Right atrium auricular region (tissue), 2 donors: ENCODE results near the gene PLXNA2. TPM values are rescaled to one million over a fixed set of nuclear protein-coding genes. Genes with fewer than 3 reads are reported as not detected.

ENCODE experiments used
- DNase-seq: peaks from one replicate; pipeline ENCODE4 v3.0.0-alpha.2; 2019; ENCODE audit warnings: low spot score
- H3K27ac ChIP-seq, 2 donors: fragments of 200-600 bp; sonication (generic); 1 replicate in 1 of 2; 2 replicates in 1 of 2; pipeline ENCODE4 v1.5.1; 2016 to 2019
- H3K27me3 ChIP-seq, 2 donors: fragments of 200-600 bp; sonication (generic); one replicate each; pipeline versions ENCODE4 v1.5.1 to v1.6.0; 2017 to 2019
- H3K36me3 ChIP-seq: fragments of 200-600 bp; sonication (generic); one replicate; pipeline ENCODE4 v1.5.1; 2016
- H3K4me1 ChIP-seq, 2 donors: fragments of 200-600 bp; sonication (generic); one replicate each; pipeline versions ENCODE4 v1.5.1 to v1.6.0; 2017 to 2019
- H3K4me3 ChIP-seq, 2 donors: fragments of 200-600 bp; sonication (generic); 1 replicate in 1 of 2; 2 replicates in 1 of 2; pipeline ENCODE4 v1.5.1; 2017 to 2019; ENCODE audit warnings: mild to moderate bottlenecking in 1 of 2, moderate library complexity in 1 of 2
- H3K9me3 ChIP-seq, 2 donors: fragments of 200-600 bp; sonication (generic); one replicate each; pipeline ENCODE4 v1.5.1; 2019
- total RNA-seq, 2 donors: library from RNA; depleted of rRNA; stranded (reverse); fragments of >200 nt; gene quantifications; one replicate each; pipeline ENCODE4 v1.1.0, GENCODE V29; 2016
- TF ChIP-seq, protein P1 (sequence below), 2 donors: fragments of 200-600 bp; sonication (generic); IDR thresholded peaks; one replicate each; pipeline ENCODE4 v1.5.1; 2019; ENCODE audit warnings: antibody characterized with exemption in 2 of 2

PLXNA2 gene
- total RNA-seq, 2 donors from 2014 or later, result 10.8 to 23.8 TPM

GRCh38 chr1:208007319-208007937 is 236.8 kb downstream of the PLXNA2 start:
- no peak for DNase-seq
- Histone ChIP-seq H3K4me1 (no peaks in the 10 kb centered on the region), H3K27me3 (no peaks in the 10 kb centered on the region), H3K36me3 (no peaks in the 10 kb centered on the region), H3K9me3 (no peaks in the 10 kb centered on the region), H3K27ac (no peak overlapping the region), H3K4me3 (no peak overlapping the region)
- TF ChIP-seq, protein P1, sequence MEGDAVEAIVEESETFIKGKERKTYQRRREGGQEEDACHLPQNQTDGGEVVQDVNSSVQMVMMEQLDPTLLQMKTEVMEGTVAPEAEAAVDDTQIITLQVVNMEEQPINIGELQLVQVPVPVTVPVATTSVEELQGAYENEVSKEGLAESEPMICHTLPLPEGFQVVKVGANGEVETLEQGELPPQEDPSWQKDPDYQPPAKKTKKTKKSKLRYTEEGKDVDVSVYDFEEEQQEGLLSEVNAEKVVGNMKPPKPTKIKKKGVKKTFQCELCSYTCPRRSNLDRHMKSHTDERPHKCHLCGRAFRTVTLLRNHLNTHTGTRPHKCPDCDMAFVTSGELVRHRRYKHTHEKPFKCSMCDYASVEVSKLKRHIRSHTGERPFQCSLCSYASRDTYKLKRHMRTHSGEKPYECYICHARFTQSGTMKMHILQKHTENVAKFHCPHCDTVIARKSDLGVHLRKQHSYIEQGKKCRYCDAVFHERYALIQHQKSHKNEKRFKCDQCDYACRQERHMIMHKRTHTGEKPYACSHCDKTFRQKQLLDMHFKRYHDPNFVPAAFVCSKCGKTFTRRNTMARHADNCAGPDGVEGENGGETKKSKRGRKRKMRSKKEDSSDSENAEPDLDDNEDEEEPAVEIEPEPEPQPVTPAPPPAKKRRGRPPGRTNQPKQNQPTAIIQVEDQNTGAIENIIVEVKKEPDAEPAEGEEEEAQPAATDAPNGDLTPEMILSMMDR (IDR thresholded peaks at IDR 0.05), result no peak

DNA sequence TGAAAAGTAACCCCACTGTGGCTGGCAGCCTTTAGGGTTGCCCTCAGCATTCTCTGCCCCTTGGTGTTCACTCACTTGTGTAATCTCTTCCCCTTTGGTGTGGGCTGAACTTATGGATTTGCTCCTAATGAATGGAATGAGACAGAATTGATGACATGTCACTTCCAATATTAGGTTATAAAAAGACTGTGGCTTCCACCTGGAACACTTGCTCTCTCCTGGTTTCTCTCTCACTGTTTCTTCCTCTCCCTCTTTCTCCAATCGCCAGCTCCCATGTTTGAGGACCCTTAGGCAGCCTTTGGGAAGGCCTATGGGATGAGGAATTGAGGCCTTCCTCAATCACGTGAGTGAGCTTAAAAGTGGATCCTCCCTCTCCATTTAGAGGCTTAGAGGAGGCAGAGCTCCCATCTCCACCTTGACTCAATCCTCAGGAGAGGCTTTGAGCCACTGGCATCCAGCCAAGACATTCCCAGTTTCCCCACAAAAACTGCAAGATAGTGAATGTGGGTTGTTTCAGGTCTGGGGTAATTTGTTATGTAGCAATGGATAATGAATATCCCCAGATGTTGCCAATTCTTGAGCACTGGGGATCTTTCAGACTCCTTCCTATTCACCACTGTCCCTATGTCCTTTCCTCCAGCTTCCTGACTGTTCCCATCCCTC is 237.8 kb downstream of the PLXNA2 start:
- Histone ChIP-seq H3K27me3 (no peaks in the 10 kb centered on the region), H3K4me1 (no peaks in the 10 kb centered on the region), H3K27ac (no peak overlapping the region), H3K9me3 (no peaks in the 10 kb centered on the region), H3K36me3 (no peaks in the 10 kb centered on the region), H3K4me3 (no peak overlapping the region)
- TF ChIP-seq, protein P1 (IDR thresholded peaks at IDR 0.05), result no peak
- no peak for DNase-seq

GRCh38 chr1:208004851-208005250 is 239.3 kb downstream of the PLXNA2 start:
- Histone ChIP-seq H3K9me3 (no peaks in the 10 kb centered on the region), H3K27me3 (no peaks in the 10 kb centered on the region), H3K27ac (no peak overlapping the region), H3K4me3 (no peak overlapping the region), H3K4me1 (no peaks in the 10 kb centered on the region), H3K36me3 (no peaks in the 10 kb centered on the region)
- TF ChIP-seq, protein P1 (IDR thresholded peaks at IDR 0.05), result no peak
- DNase-seq, result no peak

DNA sequence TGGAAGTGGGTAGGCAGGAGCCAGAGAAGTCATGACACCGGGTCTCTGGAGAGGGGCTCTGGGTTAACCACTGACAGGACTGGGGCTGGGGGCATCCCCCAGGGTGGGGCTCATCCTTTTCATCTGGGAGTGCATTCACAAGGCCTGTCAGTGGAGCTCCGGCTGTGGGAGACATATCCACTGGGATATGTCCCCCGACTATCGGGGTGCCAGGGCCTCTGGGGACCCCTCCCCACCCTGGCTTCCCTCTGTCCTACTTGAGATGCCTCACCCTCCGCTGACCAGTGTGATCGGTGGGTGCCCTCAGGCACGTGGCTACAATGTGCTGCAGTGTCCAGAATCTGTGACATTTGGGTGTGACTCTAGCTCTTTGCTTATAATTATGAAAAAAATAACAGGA is 240.9 kb downstream of the PLXNA2 start:
- no peaks in the 10 kb centered on the region for H3K36me3 ChIP-seq
- no peak for DNase-seq
- H3K4me3 ChIP-seq, result no peak overlapping the region
- H3K27me3 ChIP-seq, result no peaks in the 10 kb centered on the region
- no peak overlapping the region for H3K27ac ChIP-seq
- H3K9me3 ChIP-seq, result no peaks in the 10 kb centered on the region
- TF ChIP-seq, protein P1 (IDR thresholded peaks at IDR 0.05), result no peak
- no peaks in the 10 kb centered on the region for H3K4me1 ChIP-seq

DNA sequence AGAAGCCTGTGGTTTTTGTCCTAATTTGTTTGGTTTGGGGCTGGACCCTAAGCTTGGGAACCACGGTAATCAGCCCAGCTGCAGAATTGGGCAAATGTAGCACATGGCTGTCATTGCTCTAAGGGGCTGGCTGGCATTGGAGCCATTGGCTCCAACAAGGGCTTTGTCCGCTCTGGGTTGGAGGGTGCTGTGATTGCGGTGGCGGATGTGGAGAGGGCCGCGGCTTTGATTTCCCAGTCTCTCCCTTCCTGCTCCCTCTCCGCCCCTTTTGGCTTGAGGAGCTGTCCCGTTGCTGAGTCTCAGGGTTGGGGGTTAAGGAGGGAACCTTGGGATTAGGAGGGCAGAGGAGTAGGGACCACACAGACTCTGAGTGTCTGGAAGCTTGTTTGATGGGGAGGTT is 241.5 kb downstream of the PLXNA2 start:
- DNase-seq, result no peak
- Histone ChIP-seq H3K27ac (no peak overlapping the region), H3K4me1 (no peaks in the 10 kb centered on the region), H3K4me3 (no peak overlapping the region), H3K36me3 (no peaks in the 10 kb centered on the region), H3K9me3 (no peaks in the 10 kb centered on the region), H3K27me3 (no peaks in the 10 kb centered on the region)
- TF ChIP-seq, protein P1 (IDR thresholded peaks at IDR 0.05), result no peak
